GM10266 (cell line): ENCODE measurements around the gene FLII.

Experiments used
- DNase-seq: peaks from one replicate; pipeline ENCODE4 v3.0.0; 2012; ENCODE audit errors: extremely low spot score
- CTCF ChIP-seq: IDR thresholded peaks from 2 replicates; pipeline ENCODE4 v1.5.1; 2012; ENCODE audit warnings: mild to moderate bottlenecking, low read depth; ENCODE audit not compliant: control insufficient read depth, insufficient read depth; ENCODE audit errors: missing control alignments

Gene FLII

GRCh38 chr17:18231164-18231563 is 27.4 kb downstream of the FLII start:
- no peak for DNase-seq
- TF ChIP-seq CTCF, result no peak

- no peak for TF ChIP-seq CTCF
- DNase-seq, result no peak
Measured at GRCh38 chr17:18230288-18231141, 28.0 kb downstream of the FLII start.

- no peak for TF ChIP-seq CTCF
- DNase-seq, result no peak
Measured at GRCh38 chr17:18229771-18230170, 28.8 kb downstream of the FLII start.

GRCh38 chr17:18229254-18229653 is 29.3 kb downstream of the FLII start:
- DNase-seq, result no peak
- TF ChIP-seq CTCF, result no peak

- no peak for TF ChIP-seq CTCF
- no peak for DNase-seq
Measured at GRCh38 chr17:18228176-18228682, 30.3 kb downstream of the FLII start.

GRCh38 chr17:18227635-18228034 is 30.9 kb downstream of the FLII start:
- TF ChIP-seq CTCF, result no peak
- DNase-seq, result no peak

- no peak for DNase-seq
- TF ChIP-seq CTCF, result no peak
Measured at GRCh38 chr17:18226284-18226945, 32.1 kb downstream of the FLII start.
